H9 (cell line): ENCODE results near the gene TBC1D20. TPM values are rescaled to one million over a fixed set of nuclear protein-coding genes. Genes with fewer than 3 reads are reported as not detected.

Experiments used
- DNase-seq: peaks from one replicate; pipeline ENCODE4 v3.0.0-alpha.2; 2017
- H2AFZ ChIP-seq: one replicate; pipeline ENCODE4 v1.6.1; 2013; ENCODE audit warnings: mild to moderate bottlenecking, low read length, control low read depth, moderate library complexity
- H2AK5ac ChIP-seq: 2 replicates; pipeline ENCODE4 v1.6.1; 2013; ENCODE audit warnings: low read length, control low read depth, mixed read lengths; ENCODE audit not compliant: insufficient read length
- H2BK120ac ChIP-seq: one replicate; pipeline ENCODE4 v1.6.1; 2013; ENCODE audit warnings: low read depth, mild to moderate bottlenecking, low read length, control low read depth, inconsistent platforms; ENCODE audit not compliant: poor library complexity, severe bottlenecking
- H2BK12ac ChIP-seq: 2 replicates; pipeline ENCODE4 v1.6.1; 2013; ENCODE audit warnings: low read length, control low read depth, mixed read lengths, low read depth; ENCODE audit not compliant: insufficient read length
- H2BK15ac ChIP-seq: 2 replicates; pipeline ENCODE4 v1.6.1; 2013; ENCODE audit warnings: low read depth, low read length, control low read depth
- H2BK20ac ChIP-seq: one replicate; pipeline ENCODE4 v1.6.1; 2013; ENCODE audit warnings: low read depth, mild to moderate bottlenecking, low read length, control low read depth, inconsistent platforms; ENCODE audit not compliant: poor library complexity, severe bottlenecking
- H2BK5ac ChIP-seq: 2 replicates; pipeline ENCODE4 v1.6.1; 2013; ENCODE audit warnings: low read length, control low read depth, mixed read lengths; ENCODE audit not compliant: insufficient read length
- H3K14ac ChIP-seq: 2 replicates; pipeline ENCODE4 v1.6.1; 2013; ENCODE audit warnings: low read length, control low read depth; ENCODE audit not compliant: insufficient read depth
- H3K18ac ChIP-seq: 2 replicates; pipeline ENCODE4 v1.6.1; 2013; ENCODE audit warnings: low read depth, mild to moderate bottlenecking, mixed read lengths, low read length, control low read depth; ENCODE audit not compliant: insufficient read length
- H3K23ac ChIP-seq: 2 replicates; pipeline ENCODE4 v1.6.1; 2013; ENCODE audit warnings: low read length, control low read depth, mixed read lengths, low read depth; ENCODE audit not compliant: insufficient read length
- H3K23me2 ChIP-seq: 2 replicates; pipeline ENCODE4 v1.6.1; 2013; ENCODE audit warnings: low read depth, mild to moderate bottlenecking, mixed read lengths, low read length, control low read depth; ENCODE audit not compliant: insufficient read length, poor library complexity, severe bottlenecking
- H3K27ac ChIP-seq: 2 replicates; pipeline ENCODE4 v1.5.1; 2013; ENCODE audit warnings: low read length, control low read depth, mixed read lengths, low read depth; ENCODE audit not compliant: insufficient read length
- H3K27me3 ChIP-seq: 2 replicates; pipeline ENCODE4 v1.6.1; 2013; ENCODE audit warnings: low read length, control low read depth, inconsistent platforms; ENCODE audit not compliant: insufficient read depth
- H3K4ac ChIP-seq: 2 replicates; pipeline ENCODE4 v1.6.1; 2013; ENCODE audit warnings: low read depth, mild to moderate bottlenecking, control low read depth, inconsistent platforms, low read length, moderate library complexity
- H3K4me1 ChIP-seq: 2 replicates; pipeline ENCODE4 v1.6.1; 2013; ENCODE audit warnings: low read length, control low read depth, inconsistent platforms; ENCODE audit not compliant: insufficient read depth
- H3K4me2 ChIP-seq: 2 replicates; pipeline ENCODE4 v1.6.1; 2013; ENCODE audit warnings: low read length, control low read depth, mixed read lengths; ENCODE audit not compliant: insufficient read length, insufficient read depth
- H3K56ac ChIP-seq: 2 replicates; pipeline ENCODE4 v1.6.1; 2013; ENCODE audit warnings: low read depth, mild to moderate bottlenecking, mixed read lengths, low read length, control low read depth; ENCODE audit not compliant: insufficient read length
- H3K79me1 ChIP-seq: 2 replicates; pipeline ENCODE4 v1.6.1; 2013; ENCODE audit warnings: low read depth, mild to moderate bottlenecking, moderate library complexity, low read length, control low read depth, inconsistent platforms; ENCODE audit not compliant: insufficient read depth, poor library complexity, severe bottlenecking
- H3K79me2 ChIP-seq: 2 replicates; pipeline ENCODE4 v1.6.1; 2013; ENCODE audit warnings: low read length, control low read depth, inconsistent platforms; ENCODE audit not compliant: insufficient read depth
- H3K9ac ChIP-seq: 2 replicates; pipeline ENCODE4 v1.6.1; 2013; ENCODE audit warnings: low read length, control low read depth, mixed read lengths; ENCODE audit not compliant: insufficient read length; ENCODE audit errors: extremely low read depth
- H3K9me3 ChIP-seq: one replicate; pipeline ENCODE4 v1.6.1; 2013; ENCODE audit warnings: low read depth, low read length, inconsistent platforms; ENCODE audit not compliant: control insufficient read depth
- H3T11ph ChIP-seq: one replicate; pipeline ENCODE4 v1.6.1; 2013; ENCODE audit warnings: mild to moderate bottlenecking, low read length, control low read depth, inconsistent platforms
- H4K20me1 ChIP-seq: one replicate; pipeline ENCODE4 v1.6.1; 2013; ENCODE audit not compliant: control insufficient read depth, insufficient read length, insufficient read depth
- H4K5ac ChIP-seq: 2 replicates; pipeline ENCODE4 v1.6.1; 2013; ENCODE audit warnings: low read depth, mild to moderate bottlenecking, mixed read lengths, low read length, control low read depth; ENCODE audit not compliant: insufficient read length
- H4K8ac ChIP-seq: replicated peaks from 2 replicates; pipeline ENCODE4 v1.6.1; 2013; ENCODE audit warnings: low read length, control low read depth, mixed read lengths, low read depth; ENCODE audit not compliant: insufficient read length
- H4K91ac ChIP-seq: 2 replicates; pipeline ENCODE4 v1.6.1; 2013; ENCODE audit warnings: low read depth, mild to moderate bottlenecking, moderate library complexity, mixed read lengths, low read length, control low read depth; ENCODE audit not compliant: insufficient read length
- H3K27ac Mint-ChIP-seq, 3 experiments: 2 replicates in 2 of 3; 3 replicates in 1 of 3; pipeline ENCODE4 v1.8.0; 2020 to 2021; ENCODE audit warnings: mixed read lengths in 3 of 3, mild to moderate bottlenecking in 1 of 3, moderate library complexity in 1 of 3
- H3K27me3 Mint-ChIP-seq: 2 replicates; pipeline ENCODE4 v1.8.0; 2021; ENCODE audit warnings: low read depth, mild to moderate bottlenecking, moderate library complexity, mixed read lengths
- H3K36me3 Mint-ChIP-seq, 3 experiments: 2 replicates in 2 of 3; 3 replicates in 1 of 3; pipeline ENCODE4 v1.8.0; 2020 to 2021; ENCODE audit warnings: low read depth in 3 of 3, mixed read lengths in 3 of 3; ENCODE audit not compliant: insufficient read depth in 1 of 3
- H3K4me1 Mint-ChIP-seq, 2 experiments: 2 replicates each; pipeline ENCODE4 v1.8.0; 2020; ENCODE audit warnings: mixed read lengths in 2 of 2
- H3K4me3 Mint-ChIP-seq, 2 experiments: 2 replicates in 1 of 2; 3 replicates in 1 of 2; pipeline ENCODE4 v1.8.0; 2020 to 2021; ENCODE audit warnings: mild to moderate bottlenecking in 2 of 2, mixed read lengths in 2 of 2, moderate library complexity in 1 of 2
- H3K9me3 Mint-ChIP-seq, 2 experiments: 2 replicates in 1 of 2; 3 replicates in 1 of 2; pipeline ENCODE4 v1.8.0; 2020; ENCODE audit warnings: mild to moderate bottlenecking in 2 of 2, mixed read lengths in 2 of 2, moderate library complexity in 1 of 2
- CTCF ChIP-seq: fragments of 200-600 bp; sonication (generic); conservative IDR thresholded peaks from 3 replicates; pipeline ENCODE4 v1.8.0; 2021; ENCODE audit warnings: antibody characterized with exemption, mild to moderate bottlenecking
- WGBS: extraction: QIAGEN DNeasy Blood & Tissue Kit; methylation state at CpG from one replicate; pipeline ENCODE4 v1.1.7; 2013; ENCODE audit warnings: missing lambda C conversion rate, low lambda C conversion rate, mixed read lengths; ENCODE audit not compliant: insufficient read length; ENCODE audit errors: extremely low coverage; 5-methylcytosine and 5-hydroxymethylcytosine counted together
- total RNA-seq: library from RNA; stranded (reverse); gene quantifications from 2 replicates; pipeline ENCODE4 v1.2.1, GENCODE V29; 2021

The TBC1D20 gene
- total RNA-seq, 1 experiment from 2014 or later, result 17.9 TPM

DNA sequence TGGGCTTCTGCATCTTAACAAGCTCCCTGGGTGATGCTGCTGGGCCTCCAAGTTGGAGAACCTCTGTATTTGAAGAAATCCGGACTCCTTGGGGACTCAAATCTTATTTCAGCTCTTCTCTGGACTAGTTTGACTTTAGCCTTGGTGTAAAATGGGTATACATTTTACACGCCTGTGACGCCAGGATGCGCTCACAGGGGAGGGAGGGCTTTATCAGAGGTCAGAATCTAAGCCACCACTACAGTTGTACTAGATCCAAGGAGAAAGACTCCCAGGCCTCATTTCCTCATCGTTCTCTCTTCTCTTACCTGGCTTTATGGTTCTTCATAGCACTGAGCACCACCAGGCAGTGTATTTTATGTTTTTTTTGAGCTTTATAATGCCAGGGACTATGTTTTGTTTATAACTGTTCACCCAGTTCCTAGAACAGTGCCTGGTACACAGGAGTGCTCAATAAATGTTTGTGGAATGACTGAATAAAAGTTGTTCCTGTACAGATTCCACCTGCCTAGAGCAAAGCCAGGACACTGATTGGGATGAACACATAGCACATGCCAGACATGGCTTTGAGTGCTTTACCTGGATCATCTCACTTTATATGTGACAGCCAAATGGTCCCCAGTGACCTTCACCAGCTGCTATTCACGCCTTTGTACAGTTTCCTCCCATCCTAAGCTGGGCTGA is 59.3 kb downstream of the TBC1D20 start:
- Histone ChIP-seq H3K27me3 (no peaks in the 10 kb centered on the region), H3T11ph (no peak overlapping the region), H3K27ac (no peak overlapping the region), H3K4me2 (no peak overlapping the region), H2AFZ (no peak overlapping the region), H2BK12ac (no peak overlapping the region), H3K79me1 (no peaks in the 10 kb centered on the region), H3K79me2 (no peaks in the 10 kb centered on the region), H2BK20ac (no peak overlapping the region), H3K9ac (no peak overlapping the region), H3K4me1 (peaks cover 5% of the 10 kb centered on the region; the same call in 1 of the 2 replicates), H2AK5ac (no peak overlapping the region), H3K56ac (no peak overlapping the region), H4K5ac (no peak overlapping the region), H3K14ac (no peak overlapping the region), H3K9me3 (no peaks in the 10 kb centered on the region), H4K20me1 (no peaks in the 10 kb centered on the region), H2BK120ac (no peak overlapping the region), H3K4ac (no peak overlapping the region), H3K18ac (no peak overlapping the region), H3K23ac (no peak overlapping the region), H4K91ac (no peak overlapping the region), H2BK15ac (no peak overlapping the region), H3K23me2 (no peaks in the 10 kb centered on the region), H2BK5ac (no peak overlapping the region), H4K8ac (no peak overlapping the region)
- Mint-ChIP-seq H3K27ac (no peak overlapping the region), H3K4me1 (peaks cover 25 to 28% of the 10 kb centered on the region in 2 experiments), H3K9me3 (peaks cover 6 to 10% of the 10 kb centered on the region in 2 experiments; a peak in 3 of 5 replicates), H3K4me3 (no peak overlapping the region), H3K36me3 (peaks cover 0 to 9% (median 2%) of the 10 kb centered on the region in 3 experiments; a peak in 3 of 7 replicates), H3K27me3 (no peaks in the 10 kb centered on the region; the same call in 1 of the 2 replicates)
- no peak for DNase-seq
- WGBS, result no CpG with 5 or more reads among the region's 6 CpGs
- no peak for TF ChIP-seq CTCF
